DND-41 (cell line): ENCODE data around the gene MEX3A.

ENCODE experiments used
- ATAC-seq: fragments of 200-7000 bp; cut with Tn5 transposase; 3 replicates; pipeline ENCODE4 v1.9.1; 2021; ENCODE audit warnings: low read depth; ENCODE audit not compliant: insufficient read depth
- DNase-seq: peaks from one replicate; pipeline ENCODE4 v3.0.0-alpha.2; 2020
- H2AFZ ChIP-seq: 2 replicates; pipeline ENCODE4 v1.6.0; 2012; ENCODE audit warnings: low read depth, low read length
- H3K27ac ChIP-seq: 2 replicates; pipeline ENCODE4 v1.5.1; 2012; ENCODE audit warnings: low read length, inconsistent platforms
- H3K27me3 ChIP-seq: fragments of 200-600 bp; sonication (generic); 2 replicates; pipeline ENCODE4 v1.6.0; 2012; ENCODE audit warnings: low read length, mild to moderate bottlenecking, inconsistent platforms; ENCODE audit not compliant: insufficient read depth, poor library complexity
- H3K36me3 ChIP-seq: 2 replicates; pipeline ENCODE4 v1.5.1; 2012; ENCODE audit warnings: low read length, inconsistent platforms; ENCODE audit not compliant: insufficient read depth
- H3K4me1 ChIP-seq: 2 replicates; pipeline ENCODE4 v1.5.1; 2012; ENCODE audit warnings: mild to moderate bottlenecking, low read length; ENCODE audit not compliant: insufficient read depth
- H3K4me2 ChIP-seq: 2 replicates; pipeline ENCODE4 v1.6.0; 2012; ENCODE audit warnings: mild to moderate bottlenecking, moderate library complexity, low read length, inconsistent platforms; ENCODE audit not compliant: insufficient read depth
- H3K4me3 ChIP-seq, 2 experiments: fragments of 200-600 bp in 1 of 2; shearing (Covaris generic) in 1 of 2; 2 replicates each; pipeline ENCODE4 v1.5.1; 2012 to 2016; ENCODE audit warnings: inconsistent platforms in 2 of 2, low read length in 2 of 2, mild to moderate bottlenecking in 2 of 2, low read depth in 1 of 2, moderate library complexity in 1 of 2
- H3K79me2 ChIP-seq: 2 replicates; pipeline ENCODE4 v1.6.0; 2012; ENCODE audit warnings: low read length, inconsistent platforms; ENCODE audit not compliant: insufficient read depth
- H3K9ac ChIP-seq: 2 replicates; pipeline ENCODE4 v1.6.0; 2012; ENCODE audit warnings: low read depth, mild to moderate bottlenecking, inconsistent platforms, low read length, moderate library complexity
- H3K9me3 ChIP-seq: 2 replicates; pipeline ENCODE4 v1.5.1; 2012; ENCODE audit warnings: low read length, moderate library complexity, mild to moderate bottlenecking, inconsistent platforms; ENCODE audit not compliant: insufficient read depth, severe bottlenecking
- H4K20me1 ChIP-seq: 2 replicates; pipeline ENCODE4 v1.6.0; 2012; ENCODE audit warnings: low read length; ENCODE audit not compliant: insufficient read depth
- EZH2 ChIP-seq: IDR thresholded peaks from 3 replicates; pipeline ENCODE4 v1.6.1; 2012; ENCODE audit warnings: borderline replicate concordance, low read depth, mild to moderate bottlenecking, moderate library complexity, low read length, inconsistent platforms; ENCODE audit not compliant: severe bottlenecking
- TF ChIP-seq, protein P1 (sequence below): IDR thresholded peaks from 2 replicates; pipeline ENCODE4 v1.5.1; 2012; ENCODE audit warnings: borderline replicate concordance, low read length, moderate library complexity, mild to moderate bottlenecking; ENCODE audit not compliant: poor library complexity, severe bottlenecking; ENCODE audit errors: extremely low read depth

Gene MEX3A

DNA sequence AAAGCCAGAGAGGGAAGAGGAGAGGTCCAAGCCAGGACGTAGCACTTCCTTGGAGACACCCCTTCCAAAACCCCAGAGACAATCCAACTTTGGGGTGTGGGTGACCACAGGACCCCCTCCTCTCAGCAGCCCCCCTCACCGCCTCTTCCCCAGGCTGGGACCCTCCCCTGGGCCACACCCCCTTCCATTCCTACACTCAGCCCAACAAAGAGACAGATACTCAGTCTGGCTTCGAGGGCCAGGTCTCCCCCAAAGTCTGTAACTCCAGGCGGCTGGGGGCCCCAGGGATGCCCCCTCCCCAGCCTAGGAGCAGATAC, 1.4 kb downstream of the MEX3A start:
- ATAC-seq, result no peak
- TF ChIP-seq, protein P1, sequence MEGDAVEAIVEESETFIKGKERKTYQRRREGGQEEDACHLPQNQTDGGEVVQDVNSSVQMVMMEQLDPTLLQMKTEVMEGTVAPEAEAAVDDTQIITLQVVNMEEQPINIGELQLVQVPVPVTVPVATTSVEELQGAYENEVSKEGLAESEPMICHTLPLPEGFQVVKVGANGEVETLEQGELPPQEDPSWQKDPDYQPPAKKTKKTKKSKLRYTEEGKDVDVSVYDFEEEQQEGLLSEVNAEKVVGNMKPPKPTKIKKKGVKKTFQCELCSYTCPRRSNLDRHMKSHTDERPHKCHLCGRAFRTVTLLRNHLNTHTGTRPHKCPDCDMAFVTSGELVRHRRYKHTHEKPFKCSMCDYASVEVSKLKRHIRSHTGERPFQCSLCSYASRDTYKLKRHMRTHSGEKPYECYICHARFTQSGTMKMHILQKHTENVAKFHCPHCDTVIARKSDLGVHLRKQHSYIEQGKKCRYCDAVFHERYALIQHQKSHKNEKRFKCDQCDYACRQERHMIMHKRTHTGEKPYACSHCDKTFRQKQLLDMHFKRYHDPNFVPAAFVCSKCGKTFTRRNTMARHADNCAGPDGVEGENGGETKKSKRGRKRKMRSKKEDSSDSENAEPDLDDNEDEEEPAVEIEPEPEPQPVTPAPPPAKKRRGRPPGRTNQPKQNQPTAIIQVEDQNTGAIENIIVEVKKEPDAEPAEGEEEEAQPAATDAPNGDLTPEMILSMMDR, result no peak
- TF ChIP-seq EZH2, result no peak
- Histone ChIP-seq H3K27ac (no peak overlapping the region), H4K20me1 (peaks cover 5% of the 10 kb centered on the region; the same call in 1 of the 2 replicates), H3K9me3 (no peaks in the 10 kb centered on the region), H3K79me2 (peaks cover 9% of the 10 kb centered on the region), H3K36me3 (peaks cover 18% of the 10 kb centered on the region), H3K9ac (peak overlapping the region; percentile 73), H3K27me3 (no peaks in the 10 kb centered on the region), H2AFZ (no peak overlapping the region), H3K4me2 (peak overlapping the region; percentile 94), H3K4me3 (peak overlapping the region; percentile 13 to 72; a peak in 3 of 4 replicates), H3K4me1 (peaks cover 33% of the 10 kb centered on the region)
- no peak for DNase-seq

- peak overlapping the region; percentile 73 for H3K9ac ChIP-seq
Measured at GRCh38 chr1:156080241-156080862, 1.9 kb downstream of the MEX3A start.

GRCh38 chr1:156079762-156080161, 2.5 kb downstream of the MEX3A start:
- DNase-seq (no peak), ATAC-seq (no peak)
- Histone ChIP-seq H3K27ac (no peak overlapping the region), H3K4me3 (no peak overlapping the region), H3K4me2 (peak overlapping the region; percentile 94; the same call in 1 of the 2 replicates), H3K36me3 (peaks cover 28% of the 10 kb centered on the region), H3K27me3 (no peaks in the 10 kb centered on the region), H3K4me1 (peaks cover 33% of the 10 kb centered on the region), H3K9ac (no peak overlapping the region), H2AFZ (no peak overlapping the region), H3K9me3 (no peaks in the 10 kb centered on the region), H3K79me2 (peaks cover 9% of the 10 kb centered on the region), H4K20me1 (peaks cover 8% of the 10 kb centered on the region; the same call in 1 of the 2 replicates)
- no peak for TF ChIP-seq EZH2
- TF ChIP-seq, protein P1, result no peak

More at GRCh38 chr1:156080241-156080862, 1.9 kb downstream of the MEX3A start:
- no peak overlapping the region for H2AFZ ChIP-seq
- peak overlapping the region in 1 of 2 experiments; percentile 72; a peak in 2 of 4 replicates for H3K4me3 ChIP-seq
- no peaks in the 10 kb centered on the region for H3K27me3 ChIP-seq
- H3K27ac ChIP-seq, result no peak overlapping the region
- H4K20me1 ChIP-seq, result peaks cover 5% of the 10 kb centered on the region; the same call in 1 of the 2 replicates
- peaks cover 9% of the 10 kb centered on the region for H3K79me2 ChIP-seq
- no peak for DNase-seq
- H3K4me1 ChIP-seq, result peaks cover 33% of the 10 kb centered on the region
- ATAC-seq, result no peak
- peak overlapping the region; percentile 94 for H3K4me2 ChIP-seq
- TF ChIP-seq, protein P1, result no peak
- TF ChIP-seq EZH2, result no peak
- no peaks in the 10 kb centered on the region for H3K9me3 ChIP-seq
- peaks cover 23% of the 10 kb centered on the region for H3K36me3 ChIP-seq
